Measurements from ENCODE around the gene ARHGAP22.

Gene ARHGAP22

DNA sequence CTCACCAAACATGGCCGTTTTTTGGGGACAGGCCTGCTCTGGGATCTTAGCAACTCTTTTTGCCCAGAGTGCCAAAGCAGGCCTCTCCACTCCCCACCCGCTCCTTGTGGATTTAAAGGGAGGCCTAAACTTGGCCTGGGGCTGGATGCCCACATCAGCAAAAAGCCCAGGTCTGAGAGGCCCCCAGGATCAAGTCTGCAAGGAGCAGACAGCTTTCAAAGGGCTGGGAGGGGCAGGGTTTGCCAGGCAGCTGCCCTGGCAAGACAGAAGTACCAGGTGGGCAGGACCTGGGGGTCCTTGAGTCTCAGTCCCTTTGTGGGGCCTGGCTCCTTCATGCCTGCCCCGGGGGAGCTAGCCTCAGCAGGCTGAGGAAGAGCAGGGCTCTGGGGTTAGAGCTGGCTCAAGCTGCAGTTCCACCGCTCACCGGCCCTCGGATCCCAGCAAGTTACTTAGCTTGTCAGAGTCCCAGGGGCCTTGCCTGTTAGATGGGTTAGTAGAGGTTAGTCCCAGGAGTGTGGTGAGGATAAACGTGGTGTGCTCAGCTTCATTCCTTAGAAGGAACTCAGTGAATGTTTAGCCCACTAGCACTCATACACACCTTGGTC, 56.2 kb downstream of the ARHGAP22 start:
- Histone ChIP-seq H3K4me3 (ENCODE audit: low read depth in 1 of 5, low read length in 5 of 5) (no peak overlapping the region), H3K27ac (ENCODE audit: low read depth, low read length) (no peak overlapping the region), H3K4me1 (ENCODE audit: control insufficient read depth in 5 of 5, insufficient read depth in 5 of 5, low read length in 5 of 5) (peaks cover 0 to 10% (median 4%) of the 10 kb centered on the region in 5 donors), H3K9ac (ENCODE audit: low read length in 5 of 5) (no peak overlapping the region), H3K9me3 (ENCODE audit: control insufficient read depth in 5 of 5, low read length in 5 of 5) (no peaks in the 10 kb centered on the region), H3K27me3 (ENCODE audit: control insufficient read depth in 5 of 5, insufficient read depth in 4 of 5, low read length in 5 of 5) (no peaks in the 10 kb centered on the region), H3K36me3 (ENCODE audit: control insufficient read depth in 5 of 5, insufficient read depth in 5 of 5, low read length in 5 of 5) (peaks cover 0 to 4% (median 0%) of the 10 kb centered on the region in 5 donors)

DNA sequence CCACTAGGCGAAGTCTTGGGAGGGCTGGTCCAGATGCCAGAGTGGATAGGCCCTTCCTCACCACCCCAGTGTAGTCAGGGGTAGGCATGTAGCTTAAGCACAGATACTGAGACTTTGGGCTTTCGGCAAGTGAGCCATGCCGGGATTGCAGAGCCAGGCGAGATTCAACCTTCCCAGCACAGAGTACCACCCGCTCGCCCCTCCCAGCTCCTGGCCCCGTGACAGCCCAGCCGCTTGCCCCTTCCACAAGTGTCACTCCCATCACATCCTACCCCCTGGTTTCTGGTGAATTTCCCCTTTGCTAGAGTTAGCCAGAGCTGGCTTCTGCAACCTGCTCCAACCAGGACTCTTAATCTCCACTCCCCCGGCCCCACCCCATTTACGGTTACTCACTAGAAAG, 56.9 kb downstream of the ARHGAP22 start:
- Histone ChIP-seq H3K9me3 (ENCODE audit: control insufficient read depth in 5 of 5, low read length in 5 of 5) (no peaks in the 10 kb centered on the region), H3K27me3 (ENCODE audit: control insufficient read depth in 5 of 5, insufficient read depth in 4 of 5, low read length in 5 of 5) (no peaks in the 10 kb centered on the region), H3K27ac (ENCODE audit: low read depth, low read length) (no peak overlapping the region), H3K36me3 (ENCODE audit: control insufficient read depth in 5 of 5, insufficient read depth in 5 of 5, low read length in 5 of 5) (peaks cover 0 to 4% (median 0%) of the 10 kb centered on the region in 5 donors), H3K9ac (ENCODE audit: low read length in 5 of 5) (no peak overlapping the region), H3K4me3 (ENCODE audit: low read depth in 1 of 5, low read length in 5 of 5) (no peak overlapping the region), H3K4me1 (ENCODE audit: control insufficient read depth in 5 of 5, insufficient read depth in 5 of 5, low read length in 5 of 5) (peaks cover 0 to 10% (median 4%) of the 10 kb centered on the region in 5 donors)

DNA sequence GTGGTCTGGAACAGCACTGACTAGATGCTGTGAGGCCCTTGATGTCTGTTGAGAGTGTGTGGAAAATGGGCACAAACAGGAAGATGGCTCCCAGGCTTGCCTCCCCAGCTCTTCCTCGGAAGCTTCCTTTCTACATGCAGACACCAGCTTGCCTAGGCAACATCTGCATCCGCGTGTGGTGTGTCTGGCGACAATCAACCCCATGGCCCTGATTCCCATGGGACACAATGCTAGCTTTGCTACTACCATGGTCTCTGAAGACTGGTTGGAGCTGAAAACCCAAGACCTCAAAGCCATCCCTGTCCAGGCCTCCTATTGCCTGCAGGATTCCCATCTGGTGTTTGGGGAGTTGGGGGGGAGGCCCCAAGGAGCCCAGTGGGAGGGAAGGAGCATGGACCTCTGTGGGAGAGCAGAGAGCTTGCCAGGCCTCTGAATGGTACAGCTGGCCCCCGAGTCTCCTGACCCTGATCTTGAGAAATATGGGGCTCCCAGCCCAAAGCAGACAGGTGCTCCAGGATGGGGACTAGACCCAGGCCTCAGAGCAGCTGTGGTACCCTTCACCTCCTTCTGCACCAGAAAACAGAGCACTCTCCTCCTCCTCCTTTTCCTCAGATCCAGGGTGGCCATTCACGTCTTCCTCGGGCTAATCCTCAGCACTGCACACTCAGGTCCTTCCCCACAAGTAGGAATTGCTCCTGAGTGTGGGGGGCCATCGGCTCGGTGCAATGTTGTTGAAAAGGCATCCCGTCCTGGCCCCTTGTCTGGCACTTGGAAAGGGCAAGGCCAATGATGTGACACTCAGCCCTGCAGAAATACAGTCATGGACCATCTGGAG, 57.6 kb downstream of the ARHGAP22 start:
- H3K4me1 ChIP-seq (ENCODE audit: control insufficient read depth in 5 of 5, insufficient read depth in 5 of 5, low read length in 5 of 5), result peaks cover 0 to 7% (median 3%) of the 10 kb centered on the region in 5 donors

DNA sequence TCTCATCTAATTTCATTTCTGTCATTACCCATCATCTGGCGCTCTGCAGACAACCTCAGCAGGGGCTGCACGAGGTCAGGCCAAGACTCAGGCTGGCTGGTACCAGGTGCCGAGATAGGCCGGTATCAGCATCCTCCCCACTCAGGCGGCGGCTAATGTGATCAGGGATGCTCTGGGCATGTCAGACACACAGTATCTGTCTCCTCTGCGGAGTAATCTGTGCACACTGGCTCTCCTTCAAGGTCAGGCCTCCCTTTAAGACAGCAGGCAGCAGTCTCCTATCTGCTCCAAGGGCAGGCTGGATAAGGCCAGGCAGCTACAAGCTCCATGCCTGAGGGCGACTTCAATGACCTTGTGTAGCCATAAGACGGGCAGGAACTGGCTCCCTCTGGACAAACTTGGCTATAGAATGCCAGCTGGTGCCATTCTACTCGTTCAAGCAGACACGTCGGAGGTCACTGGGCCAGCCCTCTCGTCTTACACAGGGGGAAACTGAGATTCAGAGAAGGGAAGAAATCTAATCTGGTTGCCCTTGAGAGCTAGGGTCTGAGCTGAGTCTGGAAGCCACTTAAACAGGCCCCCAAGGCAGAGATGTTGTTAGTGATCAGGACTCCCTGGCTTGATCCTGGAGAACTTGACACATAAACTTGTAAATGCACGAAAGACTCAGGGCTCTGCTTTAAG, 59.3 kb downstream of the ARHGAP22 start:
- Histone ChIP-seq H3K27ac (ENCODE audit: low read depth, low read length) (no peak overlapping the region), H3K36me3 (ENCODE audit: control insufficient read depth in 5 of 5, insufficient read depth in 5 of 5, low read length in 5 of 5) (peaks cover 0 to 4% (median 0%) of the 10 kb centered on the region in 5 donors), H3K4me1 (ENCODE audit: control insufficient read depth in 5 of 5, insufficient read depth in 5 of 5, low read length in 5 of 5) (no peaks in the 10 kb centered on the region), H3K4me3 (ENCODE audit: low read depth in 1 of 5, low read length in 5 of 5) (no peak overlapping the region), H3K27me3 (ENCODE audit: control insufficient read depth in 5 of 5, insufficient read depth in 4 of 5, low read length in 5 of 5) (no peaks in the 10 kb centered on the region), H3K9me3 (ENCODE audit: control insufficient read depth in 5 of 5, low read length in 5 of 5) (no peaks in the 10 kb centered on the region), H3K9ac (ENCODE audit: low read length in 5 of 5) (no peak overlapping the region)

More for the DNA sequence above, 57.6 kb downstream of the ARHGAP22 start:
- H3K4me3 ChIP-seq (ENCODE audit: low read depth in 1 of 5, low read length in 5 of 5), result no peak overlapping the region
- H3K9ac ChIP-seq (ENCODE audit: low read length in 5 of 5), result no peak overlapping the region
- H3K27me3 ChIP-seq (ENCODE audit: control insufficient read depth in 5 of 5, insufficient read depth in 4 of 5, low read length in 5 of 5), result no peaks in the 10 kb centered on the region
- peaks cover 0 to 4% (median 0%) of the 10 kb centered on the region in 5 donors for H3K36me3 ChIP-seq (ENCODE audit: control insufficient read depth in 5 of 5, insufficient read depth in 5 of 5, low read length in 5 of 5)
- H3K9me3 ChIP-seq (ENCODE audit: control insufficient read depth in 5 of 5, low read length in 5 of 5), result no peaks in the 10 kb centered on the region
- no peak overlapping the region for H3K27ac ChIP-seq (ENCODE audit: low read depth, low read length)

DNA sequence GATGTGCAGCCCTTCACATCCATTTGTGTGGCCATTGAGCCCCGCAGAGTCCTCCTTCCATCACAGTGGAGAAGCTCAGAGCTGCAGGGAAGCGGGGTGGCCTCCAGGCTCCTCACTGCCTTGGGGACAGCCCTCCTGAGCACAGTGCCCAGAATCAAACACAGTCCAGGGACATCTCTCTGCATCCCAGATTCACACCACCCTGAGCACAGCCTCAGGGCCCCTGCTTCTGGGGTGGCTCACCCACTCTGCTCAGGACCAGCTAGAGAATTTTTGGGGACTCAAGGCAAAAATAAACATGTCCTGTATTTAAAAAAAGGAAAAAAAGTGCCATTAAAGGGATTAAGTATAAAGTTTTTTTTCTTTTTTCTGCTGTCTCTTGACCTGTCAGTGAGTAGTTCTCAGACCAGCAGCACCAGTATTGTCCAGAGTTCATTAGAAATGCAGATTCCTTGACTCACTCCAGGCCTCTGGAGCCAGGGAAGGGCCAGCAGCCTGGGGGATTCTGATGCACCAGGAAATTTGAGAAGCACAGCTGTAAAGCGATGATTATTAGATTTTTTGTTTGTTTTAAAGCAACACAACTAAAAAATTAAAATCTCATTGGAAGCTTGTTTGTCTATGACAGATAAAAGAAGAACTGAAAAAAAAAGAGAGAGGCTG, 61.6 kb downstream of the ARHGAP22 start:
- H3K27me3 ChIP-seq (ENCODE audit: control insufficient read depth in 5 of 5, insufficient read depth in 4 of 5, low read length in 5 of 5), result no peaks in the 10 kb centered on the region
- no peak overlapping the region for H3K4me3 ChIP-seq (ENCODE audit: low read depth in 1 of 5, low read length in 5 of 5)
- H3K9me3 ChIP-seq (ENCODE audit: control insufficient read depth in 5 of 5, low read length in 5 of 5), result no peaks in the 10 kb centered on the region
- H3K9ac ChIP-seq (ENCODE audit: low read length in 5 of 5), result no peak overlapping the region
- peaks cover 0 to 4% (median 0%) of the 10 kb centered on the region in 5 donors for H3K36me3 ChIP-seq (ENCODE audit: control insufficient read depth in 5 of 5, insufficient read depth in 5 of 5, low read length in 5 of 5)
- no peaks in the 10 kb centered on the region for H3K4me1 ChIP-seq (ENCODE audit: control insufficient read depth in 5 of 5, insufficient read depth in 5 of 5, low read length in 5 of 5)
- H3K27ac ChIP-seq (ENCODE audit: low read depth, low read length), result no peak overlapping the region

DNA sequence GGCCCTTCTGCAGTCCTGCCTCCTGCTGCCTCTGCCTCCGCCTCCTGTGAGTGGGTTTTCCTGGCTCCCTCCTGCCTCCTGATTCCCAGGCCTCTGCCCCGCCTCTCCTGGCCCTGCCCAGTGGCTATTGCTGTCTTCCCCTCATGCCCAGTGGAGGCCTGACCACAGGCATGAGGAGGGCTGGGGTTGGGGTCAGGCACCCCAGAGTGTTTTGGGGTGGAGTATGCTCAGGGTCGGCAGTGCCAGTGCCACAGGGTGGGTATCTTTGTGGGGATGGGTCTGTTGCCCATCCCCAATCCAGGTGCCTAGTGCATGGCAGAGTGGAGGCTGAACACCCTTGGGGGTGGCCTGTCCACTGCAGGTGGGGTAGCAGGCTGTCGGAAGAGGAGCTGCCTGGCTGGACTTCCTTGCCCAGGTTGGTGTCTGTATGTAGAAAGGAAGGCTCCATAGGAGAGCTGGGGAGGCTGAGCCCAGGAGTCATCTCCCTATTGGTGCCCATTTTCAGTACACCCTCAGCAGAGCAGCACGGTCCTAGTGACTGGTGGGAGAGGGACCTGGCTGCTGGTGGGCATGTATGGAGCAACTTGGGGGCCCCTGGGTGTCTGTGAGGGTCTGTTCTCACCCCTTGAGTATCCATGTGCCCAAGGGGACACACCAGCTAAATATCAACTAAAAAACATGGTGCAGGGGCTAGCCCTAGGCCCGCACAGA, 62.2 kb downstream of the ARHGAP22 start:
- Histone ChIP-seq H3K4me1 (ENCODE audit: control insufficient read depth in 5 of 5, insufficient read depth in 5 of 5, low read length in 5 of 5) (no peaks in the 10 kb centered on the region), H3K27me3 (ENCODE audit: control insufficient read depth in 5 of 5, insufficient read depth in 4 of 5, low read length in 5 of 5) (no peaks in the 10 kb centered on the region), H3K4me3 (ENCODE audit: low read depth in 1 of 5, low read length in 5 of 5) (no peak overlapping the region), H3K9me3 (ENCODE audit: control insufficient read depth in 5 of 5, low read length in 5 of 5) (peaks cover 0 to 4% (median 0%) of the 10 kb centered on the region in 5 donors), H3K9ac (ENCODE audit: low read length in 5 of 5) (no peak overlapping the region), H3K27ac (ENCODE audit: low read depth, low read length) (no peak overlapping the region), H3K36me3 (ENCODE audit: control insufficient read depth in 5 of 5, insufficient read depth in 5 of 5, low read length in 5 of 5) (peaks cover 0 to 6% (median 0%) of the 10 kb centered on the region in 5 donors)

DNA sequence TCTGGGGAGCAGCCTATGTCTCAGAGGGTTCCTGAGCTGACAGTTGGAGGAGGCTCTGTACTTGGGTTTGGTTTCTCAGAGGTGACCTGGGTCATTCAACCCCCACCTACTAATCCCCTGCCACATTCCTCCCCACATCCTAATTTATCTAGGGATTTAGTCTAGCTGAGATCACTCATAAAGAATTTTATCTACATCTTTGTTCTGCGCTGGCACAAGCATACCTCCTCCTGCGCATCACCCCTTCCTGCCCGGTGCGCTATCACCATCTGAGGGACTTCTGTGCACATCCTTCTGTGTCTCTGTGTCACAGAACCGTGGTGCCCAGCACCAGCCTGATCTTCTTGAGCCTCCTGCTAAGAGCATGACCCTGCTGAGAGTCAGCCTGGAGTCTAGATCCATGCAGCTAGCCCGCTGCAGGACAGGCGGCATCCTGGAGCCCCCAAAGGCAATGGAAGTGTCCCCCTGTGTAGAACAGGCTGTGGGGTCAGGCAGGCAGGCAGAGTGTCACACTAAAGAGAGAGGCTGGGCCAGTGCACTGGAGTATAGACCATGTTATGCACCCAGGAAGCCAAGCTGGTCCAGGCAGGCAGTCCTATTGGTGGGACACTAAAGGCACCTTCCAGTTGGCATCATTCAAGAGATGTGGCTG, 63.6 kb downstream of the ARHGAP22 start:
- no peak overlapping the region for H3K27ac ChIP-seq (ENCODE audit: low read depth, low read length)
- H3K9ac ChIP-seq (ENCODE audit: low read length in 5 of 5), result no peak overlapping the region
- H3K9me3 ChIP-seq (ENCODE audit: control insufficient read depth in 5 of 5, low read length in 5 of 5), result peaks cover 0 to 4% (median 0%) of the 10 kb centered on the region in 5 donors
- no peak overlapping the region for H3K4me3 ChIP-seq (ENCODE audit: low read depth in 1 of 5, low read length in 5 of 5)
- H3K27me3 ChIP-seq (ENCODE audit: control insufficient read depth in 5 of 5, insufficient read depth in 4 of 5, low read length in 5 of 5), result no peaks in the 10 kb centered on the region
- H3K36me3 ChIP-seq (ENCODE audit: control insufficient read depth in 5 of 5, insufficient read depth in 5 of 5, low read length in 5 of 5), result peaks cover 0 to 3% (median 0%) of the 10 kb centered on the region in 5 donors
- no peaks in the 10 kb centered on the region for H3K4me1 ChIP-seq (ENCODE audit: control insufficient read depth in 5 of 5, insufficient read depth in 5 of 5, low read length in 5 of 5)

DNA sequence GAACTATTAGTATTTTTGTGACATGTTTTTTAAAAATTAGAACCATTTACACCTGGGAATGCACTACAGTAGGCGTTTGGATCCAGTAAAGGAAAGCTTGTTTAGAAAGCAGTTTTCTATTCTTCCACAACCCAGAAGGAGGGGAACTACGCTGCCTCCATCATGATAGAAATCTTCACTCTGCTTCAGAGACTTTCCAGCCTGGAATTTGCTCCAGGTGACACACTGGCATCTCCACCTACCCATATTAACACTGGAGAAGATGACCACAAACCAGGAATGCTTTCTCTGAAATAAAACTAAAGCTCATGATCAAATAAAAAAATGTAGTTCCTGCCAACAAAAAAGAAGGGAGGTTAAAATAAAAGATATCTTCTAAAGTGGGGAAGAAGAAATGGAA, 66.3 kb downstream of the ARHGAP22 start:
- H3K4me3 ChIP-seq (ENCODE audit: low read depth in 1 of 5, low read length in 5 of 5), result no peak overlapping the region
- H3K27me3 ChIP-seq (ENCODE audit: control insufficient read depth in 5 of 5, insufficient read depth in 4 of 5, low read length in 5 of 5), result no peaks in the 10 kb centered on the region
- peaks cover 0 to 7% (median 0%) of the 10 kb centered on the region in 5 donors for H3K9me3 ChIP-seq (ENCODE audit: control insufficient read depth in 5 of 5, low read length in 5 of 5)
- no peak overlapping the region for H3K9ac ChIP-seq (ENCODE audit: low read length in 5 of 5)
- peaks cover 0 to 3% (median 0%) of the 10 kb centered on the region in 5 donors for H3K36me3 ChIP-seq (ENCODE audit: control insufficient read depth in 5 of 5, insufficient read depth in 5 of 5, low read length in 5 of 5)
- no peaks in the 10 kb centered on the region for H3K4me1 ChIP-seq (ENCODE audit: control insufficient read depth in 5 of 5, insufficient read depth in 5 of 5, low read length in 5 of 5)
- no peak overlapping the region for H3K27ac ChIP-seq (ENCODE audit: low read depth, low read length)
